Small intestine (tissue), 7 donors: Measurements from ENCODE around the gene NCLN. TPM values are rescaled to one million over a fixed set of nuclear protein-coding genes. Genes with fewer than 3 reads are reported as not detected.

Experiments used
- DNase-seq, 2 donors: peaks; one replicate each; pipeline versions ENCODE4 v3.0.0 to v3.0.0-alpha.2; 2013
- FAIRE-seq: peaks from 2 replicates; lab custom pipeline; 2012; peaks lifted over from hg19 to GRCh38; lab: Jason Lieb, UNC
- H3K27ac ChIP-seq, 3 donors: one replicate each; pipeline ENCODE4 v1.5.1; 2013; ENCODE audit warnings: low read length in 2 of 3, mild to moderate bottlenecking in 2 of 3, control low read depth in 1 of 3, inconsistent platforms in 1 of 3, low read depth in 1 of 3, moderate library complexity in 1 of 3
- H3K27me3 ChIP-seq, 3 donors: one replicate each; pipeline ENCODE4 v1.6.1; 2013; ENCODE audit warnings: low read length in 3 of 3, inconsistent platforms in 1 of 3; ENCODE audit not compliant: control insufficient read depth in 3 of 3, insufficient read depth in 3 of 3
- H3K36me3 ChIP-seq, 3 donors: one replicate each; pipeline ENCODE4 v1.6.1; 2013; ENCODE audit warnings: low read length in 3 of 3, inconsistent platforms in 1 of 3, low read depth in 1 of 3, mild to moderate bottlenecking in 1 of 3, moderate library complexity in 1 of 3; ENCODE audit not compliant: control insufficient read depth in 3 of 3, insufficient read depth in 2 of 3
- H3K4me1 ChIP-seq, 3 donors: one replicate each; pipeline ENCODE4 v1.6.1; 2013; ENCODE audit warnings: low read length in 2 of 3, inconsistent platforms in 1 of 3, low read depth in 1 of 3, mild to moderate bottlenecking in 1 of 3, moderate library complexity in 1 of 3; ENCODE audit not compliant: control insufficient read depth in 3 of 3, insufficient read depth in 2 of 3
- H3K4me3 ChIP-seq, 3 donors: one replicate each; pipeline ENCODE4 v1.5.1; 2013; ENCODE audit warnings: low read length in 3 of 3, control low read depth in 1 of 3, inconsistent platforms in 1 of 3, low read depth in 1 of 3, mild to moderate bottlenecking in 1 of 3, moderate library complexity in 1 of 3
- H3K9me3 ChIP-seq, 2 donors: one replicate each; pipeline ENCODE4 v1.6.1; 2013; ENCODE audit warnings: low read depth in 1 of 2, low read length in 1 of 2; ENCODE audit not compliant: control insufficient read depth in 2 of 2, insufficient read depth in 1 of 2
- WGBS, 3 donors: extraction: QIAGEN DNeasy Blood & Tissue Kit; methylation state at CpG; one replicate each; pipeline ENCODE4 v1.1.7; 2013; 5-methylcytosine and 5-hydroxymethylcytosine counted together
- polyA plus RNA-seq, 4 donors: library from polyadenylated mRNA; stranded (reverse) in 3 of 4; unstranded in 1 of 4; fragments of 200-250 nt in 3 of 4; fragments of 120-200 nt in 1 of 4; gene quantifications; one replicate each; pipeline versions ENCODE4 v1.2.1 to v1.2.3, GENCODE V29; 2013
- donor health status: healthy with polysubstance abuse.
- donor health status: control.
- donor health status: control.
- donor health status: Bipolar disorder and iron deficiency.
- donor health status: healthy.

Gene NCLN
- polyA plus RNA-seq, 4 donors: 37.9 to 217 (median 112) TPM

- peak overlapping the region in 2 of 3 donors; percentile 84 to 96 for H3K4me3 ChIP-seq
- DNase-seq (no peak), FAIRE-seq (no peak)
- WGBS, 3 donors: 13 to 16% (median 15%) methylated on average over 14 of the region's 14 CpGs
- peak overlapping the region in 1 of 3 donors; percentile 86 for H3K27ac ChIP-seq
- H3K9me3 ChIP-seq: no peaks in the 10 kb centered on the region
- no peaks in the 10 kb centered on the region for H3K27me3 ChIP-seq
- H3K36me3 ChIP-seq: peaks cover 0 to 29% (median 0%) of the 10 kb centered on the region in 3 donors
- peaks cover 2 to 35% (median 2%) of the 10 kb centered on the region in 3 donors for H3K4me1 ChIP-seq
These were observed 776 bp upstream of the NCLN start for GRCh38 chr19:3184847-3185460.

- FAIRE-seq (no peak), DNase-seq (no peak)
- Histone ChIP-seq H3K9me3 (no peaks in the 10 kb centered on the region), H3K4me1 (peaks cover 2 to 36% (median 2%) of the 10 kb centered on the region in 3 donors), H3K27me3 (no peaks in the 10 kb centered on the region), H3K27ac (peak overlapping the region; percentile 45 to 99 (median 69)), H3K4me3 (peak overlapping the region; percentile 69 to 96 (median 84)), H3K36me3 (peaks cover 0 to 41% (median 0%) of the 10 kb centered on the region in 3 donors)
- WGBS, 3 donors: 0 to 1% (median 1%) methylated on average over 15 to 38 of the region's 38 CpGs
These were observed 494 bp downstream of the NCLN start for GRCh38 chr19:3186160-3186688.

GRCh38 chr19:3186891-3187661 lies 1.3 kb downstream of the NCLN start:
- Histone ChIP-seq H3K4me3 (peak overlapping the region; percentile 69 to 96 (median 84)), H3K4me1 (peaks cover 2 to 36% (median 2%) of the 10 kb centered on the region in 3 donors), H3K27ac (peak overlapping the region; percentile 45 to 99 (median 96)), H3K36me3 (peaks cover 0 to 46% (median 0%) of the 10 kb centered on the region in 3 donors), H3K27me3 (no peaks in the 10 kb centered on the region), H3K9me3 (no peaks in the 10 kb centered on the region)
- 22 to 55% (median 35%) methylated on average over 23 of the region's 23 CpGs for WGBS, 3 donors
- FAIRE-seq (no peak), DNase-seq (peak; percentile 28 to 81)

DNA sequence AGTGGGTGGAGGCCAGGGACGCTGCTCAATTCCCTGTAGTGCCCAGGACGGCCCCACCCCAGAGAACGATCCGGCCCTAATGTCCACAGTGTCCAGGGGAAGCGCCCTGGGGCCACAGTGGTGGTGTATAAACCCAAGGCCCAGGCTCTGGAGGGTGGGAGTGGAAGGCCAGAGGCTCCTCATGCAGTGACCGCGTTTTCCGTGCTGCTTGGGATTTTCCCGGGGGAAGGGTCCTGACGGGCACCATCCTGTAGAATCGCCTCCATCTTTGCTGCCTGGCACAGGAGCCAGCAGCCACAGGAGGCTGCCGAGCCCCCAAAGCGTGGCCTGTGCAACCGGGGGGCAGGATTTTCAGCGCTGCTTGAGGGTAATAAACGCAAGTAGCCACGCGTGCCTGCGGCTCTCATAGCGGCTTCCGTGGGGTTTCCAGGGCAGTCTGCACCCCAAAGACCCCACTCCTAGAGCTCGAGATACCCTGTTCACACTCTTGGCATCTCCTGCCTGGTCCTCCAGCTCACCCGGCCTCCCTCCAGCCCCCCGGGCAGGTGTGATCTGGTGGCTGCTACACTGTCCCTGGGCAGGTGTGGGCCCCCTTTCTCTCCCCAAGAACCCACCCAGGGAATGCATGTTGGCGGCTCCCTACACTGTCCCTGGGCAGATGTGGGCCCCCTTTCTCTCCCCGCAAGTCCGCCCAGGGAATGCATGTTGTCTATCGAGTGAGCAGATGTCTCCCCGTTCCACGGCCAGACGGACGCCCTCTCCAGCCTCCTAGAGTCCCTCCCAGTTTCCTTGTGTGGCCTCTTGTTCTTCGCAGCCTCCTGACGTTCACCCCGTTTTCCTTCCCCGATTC lies 2.2 kb downstream of the NCLN start:
- Histone ChIP-seq H3K4me1 (peaks cover 2 to 36% (median 2%) of the 10 kb centered on the region in 3 donors), H3K27me3 (no peaks in the 10 kb centered on the region), H3K9me3 (no peaks in the 10 kb centered on the region), H3K27ac (peak overlapping the region; percentile 77 to 99 (median 96)), H3K36me3 (peaks cover 0 to 54% (median 0%) of the 10 kb centered on the region in 3 donors), H3K4me3 (peak overlapping the region in 1 of 3 donors; percentile 96)
- DNase-seq (peak in 1 of 2 donors; percentile 62), FAIRE-seq (no peak)
- 31 to 75% (median 45%) methylated on average over 33 to 36 of the region's 36 CpGs for WGBS, 3 donors

- FAIRE-seq: no peak
These were observed 3.2 kb downstream of the NCLN start for GRCh38 chr19:3188627-3189596.

GRCh38 chr19:3189702-3190469 lies 4.2 kb downstream of the NCLN start:
- peaks cover 2 to 34% (median 2%) of the 10 kb centered on the region in 3 donors for H3K4me1 ChIP-seq
- 36 to 79% (median 45%) methylated on average over 24 to 28 of the region's 28 CpGs for WGBS, 3 donors
- no peaks in the 10 kb centered on the region for H3K27me3 ChIP-seq
- H3K4me3 ChIP-seq: no peak overlapping the region
- H3K36me3 ChIP-seq: peaks cover 4 to 73% (median 6%) of the 10 kb centered on the region in 3 donors
- no peaks in the 10 kb centered on the region for H3K9me3 ChIP-seq
- DNase-seq (peak in 1 of 2 donors; percentile 75), FAIRE-seq (no peak)
- peak overlapping the region; percentile 77 to 99 (median 96) for H3K27ac ChIP-seq

More at GRCh38 chr19:3188627-3189596, 3.2 kb downstream of the NCLN start:
- WGBS, 3 donors: 14 to 65% (median 33%) methylated on average over 35 of the region's 35 CpGs
- peaks cover 2 to 36% (median 2%) of the 10 kb centered on the region in 3 donors for H3K4me1 ChIP-seq
- H3K4me3 ChIP-seq: peak overlapping the region in 2 of 3 donors; percentile 6 to 96
- H3K27ac ChIP-seq: peak overlapping the region; percentile 77 to 99 (median 96)
- H3K9me3 ChIP-seq: no peaks in the 10 kb centered on the region
- peaks cover 4 to 64% (median 6%) of the 10 kb centered on the region in 3 donors for H3K36me3 ChIP-seq
- no peaks in the 10 kb centered on the region for H3K27me3 ChIP-seq
- DNase-seq: peak; percentile 84 to 98

- Histone ChIP-seq H3K4me1 (peaks cover 2 to 33% (median 2%) of the 10 kb centered on the region in 3 donors), H3K27ac (no peak overlapping the region), H3K9me3 (no peaks in the 10 kb centered on the region), H3K4me3 (no peak overlapping the region), H3K36me3 (peaks cover 4 to 75% (median 6%) of the 10 kb centered on the region in 3 donors), H3K27me3 (no peaks in the 10 kb centered on the region)
- FAIRE-seq (no peak), DNase-seq (no peak)
- 91 to 95% (median 94%) methylated on average over 13 to 18 of the region's 18 CpGs for WGBS, 3 donors
These were observed 4.7 kb downstream of the NCLN start for GRCh38 chr19:3190470-3190770.
